Cardiac fibroblast (primary cell): ENCODE results near the gene KBTBD13.

Source experiments
- DNase-seq, 2 donors: peaks; one replicate each; pipeline versions ENCODE4 v3.0.0 to v3.0.0-alpha.2; 2010; ENCODE audit warnings: low read depth in 2 of 2
- H3K4me3 ChIP-seq, 2 donors: replicated peaks in 1 of 2; 1 replicate in 1 of 2; 2 replicates in 1 of 2; pipeline ENCODE4 v1.5.1; 2011; ENCODE audit warnings: low read depth in 2 of 2, low read length in 2 of 2, mild to moderate bottlenecking in 2 of 2, moderate library complexity in 1 of 2
- TF ChIP-seq, protein P1 (sequence below): IDR thresholded peaks from one replicate; pipeline ENCODE4 v1.5.1; 2011; ENCODE audit warnings: low read depth, mild to moderate bottlenecking, low read length, inconsistent platforms

The KBTBD13 gene

DNA sequence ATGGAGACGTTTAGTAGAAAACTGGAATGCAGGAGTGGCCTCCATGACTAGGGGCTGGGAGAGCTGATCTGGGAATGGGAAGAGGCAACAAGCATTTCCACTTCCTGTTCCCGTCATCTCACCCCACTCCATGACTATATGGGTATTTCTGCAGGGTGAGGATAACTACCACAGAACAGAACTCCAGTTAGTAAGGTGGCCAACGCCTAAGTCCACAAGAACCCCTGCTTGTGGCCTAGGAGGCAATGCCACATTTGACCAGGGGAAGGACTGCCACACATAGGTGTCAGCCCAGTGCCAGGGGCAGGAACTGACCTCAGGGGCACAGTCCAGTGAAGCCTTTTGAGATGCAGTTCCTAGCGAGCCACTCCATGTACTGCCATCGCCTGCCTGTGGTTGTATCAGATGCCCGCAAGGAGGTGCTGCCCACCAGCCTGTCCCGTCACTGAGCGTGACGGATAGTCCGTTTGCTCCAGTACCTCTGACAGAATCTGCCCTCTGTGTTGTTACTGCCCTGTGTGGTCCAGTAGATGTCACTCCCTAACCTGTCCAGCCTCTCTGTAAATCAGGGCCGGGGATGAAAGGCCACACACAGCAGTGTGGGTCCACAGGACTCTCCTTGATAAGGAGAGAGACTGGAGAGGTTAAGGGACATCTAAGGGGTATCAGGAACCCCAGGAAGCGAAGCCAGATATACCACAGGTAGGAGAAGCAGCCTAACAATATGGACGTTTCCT is 43.6 kb upstream of the KBTBD13 start:
- H3K4me3 ChIP-seq: no peak overlapping the region
- TF ChIP-seq, protein P1, sequence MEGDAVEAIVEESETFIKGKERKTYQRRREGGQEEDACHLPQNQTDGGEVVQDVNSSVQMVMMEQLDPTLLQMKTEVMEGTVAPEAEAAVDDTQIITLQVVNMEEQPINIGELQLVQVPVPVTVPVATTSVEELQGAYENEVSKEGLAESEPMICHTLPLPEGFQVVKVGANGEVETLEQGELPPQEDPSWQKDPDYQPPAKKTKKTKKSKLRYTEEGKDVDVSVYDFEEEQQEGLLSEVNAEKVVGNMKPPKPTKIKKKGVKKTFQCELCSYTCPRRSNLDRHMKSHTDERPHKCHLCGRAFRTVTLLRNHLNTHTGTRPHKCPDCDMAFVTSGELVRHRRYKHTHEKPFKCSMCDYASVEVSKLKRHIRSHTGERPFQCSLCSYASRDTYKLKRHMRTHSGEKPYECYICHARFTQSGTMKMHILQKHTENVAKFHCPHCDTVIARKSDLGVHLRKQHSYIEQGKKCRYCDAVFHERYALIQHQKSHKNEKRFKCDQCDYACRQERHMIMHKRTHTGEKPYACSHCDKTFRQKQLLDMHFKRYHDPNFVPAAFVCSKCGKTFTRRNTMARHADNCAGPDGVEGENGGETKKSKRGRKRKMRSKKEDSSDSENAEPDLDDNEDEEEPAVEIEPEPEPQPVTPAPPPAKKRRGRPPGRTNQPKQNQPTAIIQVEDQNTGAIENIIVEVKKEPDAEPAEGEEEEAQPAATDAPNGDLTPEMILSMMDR: peak; percentile 61
- DNase-seq: peak; percentile 61 to 63

- DNase-seq: peak; percentile 63 to 68
- TF ChIP-seq, protein P1: peak; percentile 63
- no peak overlapping the region for H3K4me3 ChIP-seq
Observed at GRCh38 chr15:65033659-65034269, 42.8 kb upstream of the KBTBD13 start.

DNA sequence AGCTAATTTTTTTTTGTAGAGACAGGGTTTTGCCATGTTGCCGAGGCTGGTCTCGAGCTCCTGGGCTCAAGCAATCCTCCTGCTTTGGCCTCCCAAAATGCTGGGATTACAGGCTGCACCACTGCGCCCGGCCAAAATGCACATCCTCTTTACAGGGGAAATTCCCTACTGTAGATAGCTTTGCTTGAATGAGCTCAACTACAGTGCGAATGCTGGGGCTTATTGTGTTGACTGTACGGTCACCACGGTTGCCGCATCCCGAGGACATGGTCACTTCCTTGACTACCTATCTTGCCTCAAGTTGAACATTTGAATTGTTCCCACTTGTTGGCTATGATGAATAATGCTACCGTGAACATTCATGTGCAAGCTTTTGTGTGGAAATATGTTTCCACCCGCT is 41.8 kb upstream of the KBTBD13 start:
- no peak for DNase-seq
- no peak overlapping the region for H3K4me3 ChIP-seq
- TF ChIP-seq, protein P1: no peak

DNA sequence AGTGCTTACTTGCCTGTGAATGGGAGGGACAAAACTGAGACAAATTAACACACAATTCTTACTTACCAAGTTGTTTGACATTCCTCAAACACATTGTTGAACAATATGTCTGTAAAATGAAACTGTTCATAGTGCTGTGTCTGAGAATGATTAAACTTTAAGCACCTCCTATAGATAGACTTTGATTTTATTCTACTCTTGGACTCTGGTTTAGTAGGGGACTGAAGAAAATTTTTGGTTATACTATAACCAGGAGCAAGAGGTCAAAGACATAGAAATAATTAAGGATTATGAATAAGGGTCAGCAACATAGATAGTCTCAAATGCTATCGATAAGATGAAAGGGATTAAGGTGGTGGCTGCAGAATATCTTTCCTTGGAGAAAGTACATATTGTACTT is 39.2 kb upstream of the KBTBD13 start:
- H3K4me3 ChIP-seq: no peak overlapping the region
- TF ChIP-seq, protein P1: no peak
- no peak for DNase-seq

- DNase-seq: no peak
- TF ChIP-seq, protein P1: no peak
- no peak overlapping the region for H3K4me3 ChIP-seq
Observed at GRCh38 chr15:65038428-65038827, 38.1 kb upstream of the KBTBD13 start.

DNA sequence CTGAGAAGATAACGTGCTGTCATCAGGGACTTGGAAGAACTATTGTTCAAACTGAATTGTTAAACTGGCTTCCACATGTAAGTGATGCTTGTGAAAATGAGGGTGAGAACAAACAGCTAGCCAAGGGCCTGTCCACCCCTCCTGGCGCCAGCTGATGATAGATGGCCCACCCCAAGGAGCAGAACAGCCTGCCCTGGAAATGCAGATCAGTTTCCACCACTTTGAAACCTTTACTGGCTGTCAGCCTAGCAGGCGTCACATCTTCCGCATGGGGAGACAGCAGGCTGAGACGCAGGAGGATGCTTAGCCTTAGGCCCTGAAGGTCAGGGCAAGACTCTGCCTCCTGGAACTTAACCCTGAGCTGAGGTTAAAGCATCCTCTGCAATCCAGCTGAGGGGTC is 37.7 kb upstream of the KBTBD13 start:
- TF ChIP-seq, protein P1: no peak
- no peak for DNase-seq
- no peak overlapping the region for H3K4me3 ChIP-seq
